Gastrocnemius medialis (tissue), 4 donors: ENCODE results near the gene CLSTN1.

Experiments used
- CTCF ChIP-seq, 5 experiments: fragments of 450-650 bp in 3 of 5; fragments of 200-600 bp in 2 of 5; sonication (generic) in 2 of 5; IDR thresholded peaks in 4 of 5; conservative IDR thresholded peaks in 1 of 5; 1 replicate in 4 of 5; 2 replicates in 1 of 5; pipeline ENCODE4 v1.5.1; 2016 to 2019; ENCODE audit warnings: antibody characterized with exemption in 5 of 5, mild to moderate bottlenecking in 3 of 5, moderate library complexity in 3 of 5
- POLR2A ChIP-seq, 2 donors: fragments of 450-650 bp; IDR thresholded peaks; one replicate each; pipeline ENCODE4 v1.6.1; 2017; ENCODE audit warnings: antibody characterized with exemption in 2 of 2, mild to moderate bottlenecking in 2 of 2, moderate library complexity in 2 of 2

GRCh38 chr1:9731561-9731960 lies 92.2 kb downstream of the CLSTN1 start:
- TF ChIP-seq CTCF (IDR thresholded peaks at IDR 0.05 in 4 of 5, conservative IDR thresholded peaks at IDR 0.05 in 1 of 5) (no peak), POLR2A (IDR thresholded peaks at IDR 0.05) (no peak)
